Measurements from ENCODE around the gene SRRM5.

- TF ChIP-seq, protein P1, sequence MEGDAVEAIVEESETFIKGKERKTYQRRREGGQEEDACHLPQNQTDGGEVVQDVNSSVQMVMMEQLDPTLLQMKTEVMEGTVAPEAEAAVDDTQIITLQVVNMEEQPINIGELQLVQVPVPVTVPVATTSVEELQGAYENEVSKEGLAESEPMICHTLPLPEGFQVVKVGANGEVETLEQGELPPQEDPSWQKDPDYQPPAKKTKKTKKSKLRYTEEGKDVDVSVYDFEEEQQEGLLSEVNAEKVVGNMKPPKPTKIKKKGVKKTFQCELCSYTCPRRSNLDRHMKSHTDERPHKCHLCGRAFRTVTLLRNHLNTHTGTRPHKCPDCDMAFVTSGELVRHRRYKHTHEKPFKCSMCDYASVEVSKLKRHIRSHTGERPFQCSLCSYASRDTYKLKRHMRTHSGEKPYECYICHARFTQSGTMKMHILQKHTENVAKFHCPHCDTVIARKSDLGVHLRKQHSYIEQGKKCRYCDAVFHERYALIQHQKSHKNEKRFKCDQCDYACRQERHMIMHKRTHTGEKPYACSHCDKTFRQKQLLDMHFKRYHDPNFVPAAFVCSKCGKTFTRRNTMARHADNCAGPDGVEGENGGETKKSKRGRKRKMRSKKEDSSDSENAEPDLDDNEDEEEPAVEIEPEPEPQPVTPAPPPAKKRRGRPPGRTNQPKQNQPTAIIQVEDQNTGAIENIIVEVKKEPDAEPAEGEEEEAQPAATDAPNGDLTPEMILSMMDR (IDR thresholded peaks at IDR 0.05) = no peak
- TF ChIP-seq POLR2A (IDR thresholded peaks at IDR 0.05) (peak in 1 of 2 donors; percentile 61), EP300 (IDR thresholded peaks at IDR 0.05) (no peak), POLR2AphosphoS5 (IDR thresholded peaks at IDR 0.05) (no peak)
Measured at GRCh38 chr19:43595605-43595998, 16.3 kb upstream of the SRRM5 start.
